ENCODE data around the gene ANAPC2.
A peak's percentile ranks its signal among the peaks of the same experiment; 100 is the strongest.

The ANAPC2 gene

DNA sequence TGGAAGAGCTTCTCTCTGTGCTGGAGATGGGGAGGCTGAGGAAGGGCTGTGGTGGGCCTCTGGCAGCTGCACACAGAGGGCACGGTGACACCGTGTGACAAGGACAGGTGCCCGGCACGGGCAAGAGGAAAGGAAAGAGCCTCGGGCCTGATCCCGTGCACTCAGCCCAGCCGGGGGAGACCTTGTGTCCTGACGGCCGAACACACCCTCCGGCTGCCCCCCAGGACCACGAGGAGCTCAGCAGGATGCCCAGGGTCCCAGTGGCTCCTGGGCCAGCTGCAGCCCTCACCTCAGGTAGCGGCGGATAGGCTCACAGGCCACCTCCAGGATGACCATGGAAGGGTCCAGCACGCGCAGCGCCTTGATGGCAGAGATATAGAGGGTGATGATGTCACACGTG, 5.5 kb downstream of the ANAPC2 start:
- Histone ChIP-seq H4K91ac (ENCODE audit: low read depth, low read length, poor library complexity) (no peak overlapping the region), H2BK5ac (ENCODE audit: low read length) (no peak overlapping the region), H3K36me3 (replicated peaks in 1 of 2; ENCODE audit: control insufficient read depth in 2 of 2, insufficient read depth in 2 of 2, low read length in 2 of 2) (peaks cover 34 to 79% of the 10 kb centered on the region in 2 donors), H3K23ac (ENCODE audit: low read depth, low read length, poor library complexity) (no peak overlapping the region), H3K79me1 (ENCODE audit: low read depth, low read length) (peaks cover 19% of the 10 kb centered on the region), H2BK15ac (ENCODE audit: low read length) (no peak overlapping the region), H3K27ac (replicated peaks; ENCODE audit: low read length) (no peak overlapping the region), H3K4me1 (ENCODE audit: control insufficient read depth in 2 of 2, insufficient read depth in 1 of 2, low read depth in 1 of 2, low read length in 2 of 2) (peaks cover 6% of the 10 kb centered on the region in 2 donors), H2BK12ac (ENCODE audit: low read length) (no peak overlapping the region), H3K4me2 (ENCODE audit: insufficient read depth, low read length, poor library complexity, severe bottlenecking) (no peak overlapping the region), H2AK5ac (ENCODE audit: low read depth, low read length) (no peak overlapping the region), H3K18ac (ENCODE audit: low read length) (no peak overlapping the region), H3K4me3 (ENCODE audit: low read length in 2 of 2) (peak overlapping the region in 1 of 2 donors; percentile 53), H3K9me3 (replicated peaks in 1 of 2; ENCODE audit: control insufficient read depth in 2 of 2, insufficient read depth in 1 of 2, low read depth in 1 of 2, low read length in 2 of 2) (no peaks in the 10 kb centered on the region), H4K8ac (ENCODE audit: low read depth, low read length) (no peak overlapping the region), H2AFZ (ENCODE audit: low read length) (no peak overlapping the region), H2BK120ac (ENCODE audit: low read depth, low read length) (no peak overlapping the region), H3K4ac (ENCODE audit: low read length) (no peak overlapping the region), H3K9ac (ENCODE audit: low read depth, low read length, poor library complexity) (no peak overlapping the region), H3K27me3 (ENCODE audit: control insufficient read depth in 3 of 3, insufficient read depth in 3 of 3, low read depth in 1 of 3, low read length in 3 of 3) (no peaks in the 10 kb centered on the region), H3K14ac (ENCODE audit: low read length) (no peak overlapping the region)
- no CpG with 5 or more reads among the region's 17 CpGs for WGBS, 2 donors (ENCODE audit: extremely low coverage in 2 of 2, insufficient read length in 2 of 2, insufficient replicate concordance in 1 of 2)
- no peak for DNase-seq (ENCODE audit: low spot score)

DNA sequence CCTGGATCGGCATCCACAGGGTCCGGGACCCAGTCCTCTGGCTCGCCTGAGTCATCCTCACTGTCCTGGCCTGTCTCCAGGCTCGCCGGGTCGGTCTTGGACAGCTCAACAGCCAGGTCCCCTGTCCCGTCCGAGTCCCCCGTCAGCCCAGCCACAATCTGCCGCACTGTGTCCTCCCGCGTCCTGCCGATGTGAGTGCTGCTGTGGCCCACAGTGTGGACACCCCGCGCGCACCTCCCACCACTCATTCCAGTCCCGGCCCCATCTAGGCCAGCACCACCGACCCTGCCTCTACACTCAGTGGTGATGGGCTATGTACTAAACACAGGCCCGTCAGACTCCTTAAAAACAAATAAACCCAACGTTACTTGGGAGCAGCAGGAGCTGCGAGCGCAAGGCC, 6.7 kb downstream of the ANAPC2 start:
- no peak overlapping the region for H3K14ac ChIP-seq (ENCODE audit: low read length)
- H3K36me3 ChIP-seq (replicated peaks in 1 of 2; ENCODE audit: control insufficient read depth in 2 of 2, insufficient read depth in 2 of 2, low read length in 2 of 2), result peaks cover 32 to 76% of the 10 kb centered on the region in 2 donors
- no CpG with 5 or more reads among the region's 22 CpGs for WGBS, 2 donors (ENCODE audit: extremely low coverage in 2 of 2, insufficient read length in 2 of 2, insufficient replicate concordance in 1 of 2)
- H3K79me1 ChIP-seq (ENCODE audit: low read depth, low read length), result peaks cover 13% of the 10 kb centered on the region
- no peak overlapping the region for H2BK120ac ChIP-seq (ENCODE audit: low read depth, low read length)
- H3K27me3 ChIP-seq (ENCODE audit: control insufficient read depth in 3 of 3, insufficient read depth in 3 of 3, low read depth in 1 of 3, low read length in 3 of 3), result no peaks in the 10 kb centered on the region
- peak overlapping the region; percentile 87 for H2BK5ac ChIP-seq (ENCODE audit: low read length)
- no peak overlapping the region for H2BK15ac ChIP-seq (ENCODE audit: low read length)
- no peak overlapping the region for H2AFZ ChIP-seq (ENCODE audit: low read length)
- H4K8ac ChIP-seq (ENCODE audit: low read depth, low read length), result peak overlapping the region; percentile 65
- H2AK5ac ChIP-seq (ENCODE audit: low read depth, low read length), result no peak overlapping the region
- no peak overlapping the region for H3K27ac ChIP-seq (replicated peaks; ENCODE audit: low read length)
- H3K9ac ChIP-seq (ENCODE audit: low read depth, low read length, poor library complexity), result peak overlapping the region; percentile 70
- H3K4me2 ChIP-seq (ENCODE audit: insufficient read depth, low read length, poor library complexity, severe bottlenecking), result no peak overlapping the region
- no peaks in the 10 kb centered on the region for H3K4me1 ChIP-seq (ENCODE audit: control insufficient read depth in 2 of 2, insufficient read depth in 1 of 2, low read depth in 1 of 2, low read length in 2 of 2)
- H2BK12ac ChIP-seq (ENCODE audit: low read length), result no peak overlapping the region
- no peaks in the 10 kb centered on the region for H3K9me3 ChIP-seq (replicated peaks in 1 of 2; ENCODE audit: control insufficient read depth in 2 of 2, insufficient read depth in 1 of 2, low read depth in 1 of 2, low read length in 2 of 2)
- no peak overlapping the region for H3K4me3 ChIP-seq (ENCODE audit: low read length in 2 of 2)
- no peak for DNase-seq (ENCODE audit: low spot score)
- H3K4ac ChIP-seq (ENCODE audit: low read length), result no peak overlapping the region
- no peak overlapping the region for H4K91ac ChIP-seq (ENCODE audit: low read depth, low read length, poor library complexity)
- no peak overlapping the region for H3K18ac ChIP-seq (ENCODE audit: low read length)
- H3K23ac ChIP-seq (ENCODE audit: low read depth, low read length, poor library complexity), result peak overlapping the region; percentile 65

DNA sequence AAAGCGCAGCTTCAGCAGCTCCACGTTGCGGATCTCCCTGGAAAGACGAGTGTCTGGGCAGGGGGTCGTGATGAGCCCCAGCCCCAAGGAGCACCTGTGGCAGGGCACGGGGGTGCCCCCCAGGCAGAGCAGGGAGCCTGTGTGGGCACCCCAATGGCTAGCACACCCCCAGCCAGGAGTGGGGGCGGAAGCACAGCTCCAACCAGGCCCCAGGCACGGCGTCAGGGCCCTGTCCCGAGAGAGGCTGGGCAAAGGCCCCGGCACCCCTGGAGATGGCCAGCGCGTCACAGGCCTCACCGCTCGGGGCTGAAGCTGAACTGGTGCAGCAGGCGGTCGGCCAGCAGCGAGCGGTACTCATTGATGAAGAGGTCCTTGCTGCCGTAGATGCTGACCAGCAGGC, 7.9 kb downstream of the ANAPC2 start:
- H3K4ac ChIP-seq (ENCODE audit: low read length), result no peak overlapping the region
- H3K9ac ChIP-seq (ENCODE audit: low read depth, low read length, poor library complexity), result no peak overlapping the region
- no CpG with 5 or more reads among the region's 20 CpGs for WGBS, 2 donors (ENCODE audit: extremely low coverage in 2 of 2, insufficient read length in 2 of 2, insufficient replicate concordance in 1 of 2)
- H3K14ac ChIP-seq (ENCODE audit: low read length), result no peak overlapping the region
- H3K27ac ChIP-seq (replicated peaks; ENCODE audit: low read length), result no peak overlapping the region
- no peak overlapping the region for H4K8ac ChIP-seq (ENCODE audit: low read depth, low read length)
- no peak overlapping the region for H2BK5ac ChIP-seq (ENCODE audit: low read length)
- H3K23ac ChIP-seq (ENCODE audit: low read depth, low read length, poor library complexity), result peak overlapping the region; percentile 65
- H3K79me1 ChIP-seq (ENCODE audit: low read depth, low read length), result peaks cover 7% of the 10 kb centered on the region
- H2BK15ac ChIP-seq (ENCODE audit: low read length), result no peak overlapping the region
- peaks cover 0 to 1% (median 0%) of the 10 kb centered on the region in 3 experiments for H3K27me3 ChIP-seq (ENCODE audit: control insufficient read depth in 3 of 3, insufficient read depth in 3 of 3, low read depth in 1 of 3, low read length in 3 of 3)
- no peaks in the 10 kb centered on the region for H3K4me1 ChIP-seq (ENCODE audit: control insufficient read depth in 2 of 2, insufficient read depth in 1 of 2, low read depth in 1 of 2, low read length in 2 of 2)
- no peak overlapping the region for H3K4me3 ChIP-seq (ENCODE audit: low read length in 2 of 2)
- H2BK120ac ChIP-seq (ENCODE audit: low read depth, low read length), result no peak overlapping the region
- peaks cover 29 to 69% of the 10 kb centered on the region in 2 donors for H3K36me3 ChIP-seq (replicated peaks in 1 of 2; ENCODE audit: control insufficient read depth in 2 of 2, insufficient read depth in 2 of 2, low read length in 2 of 2)
- no peak overlapping the region for H2BK12ac ChIP-seq (ENCODE audit: low read length)
- H3K18ac ChIP-seq (ENCODE audit: low read length), result no peak overlapping the region
- H2AK5ac ChIP-seq (ENCODE audit: low read depth, low read length), result no peak overlapping the region
- H2AFZ ChIP-seq (ENCODE audit: low read length), result no peak overlapping the region
- H3K9me3 ChIP-seq (replicated peaks in 1 of 2; ENCODE audit: control insufficient read depth in 2 of 2, insufficient read depth in 1 of 2, low read depth in 1 of 2, low read length in 2 of 2), result no peaks in the 10 kb centered on the region
- H3K4me2 ChIP-seq (ENCODE audit: insufficient read depth, low read length, poor library complexity, severe bottlenecking), result no peak overlapping the region
- H4K91ac ChIP-seq (ENCODE audit: low read depth, low read length, poor library complexity), result no peak overlapping the region
- no peak for DNase-seq (ENCODE audit: low spot score)

DNA sequence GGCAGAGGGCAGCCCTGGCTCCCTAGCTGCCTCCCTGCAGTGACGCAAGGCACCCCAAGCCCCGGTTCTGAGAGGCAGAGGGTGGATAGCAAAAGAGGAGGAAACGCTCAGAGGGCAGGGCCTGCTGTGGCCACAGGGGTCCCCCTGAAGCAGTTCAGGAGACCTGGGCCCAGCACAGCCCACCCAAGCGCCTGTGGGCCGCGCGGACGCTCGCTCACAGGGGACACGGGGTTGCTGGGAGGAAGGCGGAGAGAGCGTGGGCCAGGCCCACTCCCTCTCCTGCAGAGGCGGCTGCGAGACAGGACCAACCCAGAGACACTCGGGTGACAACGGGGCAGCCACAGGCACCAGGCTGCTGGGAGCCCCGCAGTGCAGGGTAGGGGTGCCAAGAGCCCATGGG, 8.6 kb downstream of the ANAPC2 start:
- Histone ChIP-seq H3K23ac (ENCODE audit: low read depth, low read length, poor library complexity) (no peak overlapping the region), H3K27ac (replicated peaks; ENCODE audit: low read length) (no peak overlapping the region), H3K27me3 (ENCODE audit: control insufficient read depth in 3 of 3, insufficient read depth in 3 of 3, low read depth in 1 of 3, low read length in 3 of 3) (peaks cover 0 to 4% (median 0%) of the 10 kb centered on the region in 3 experiments), H3K4ac (ENCODE audit: low read length) (no peak overlapping the region), H3K79me1 (ENCODE audit: low read depth, low read length) (peaks cover 8% of the 10 kb centered on the region), H3K4me1 (ENCODE audit: control insufficient read depth in 2 of 2, insufficient read depth in 1 of 2, low read depth in 1 of 2, low read length in 2 of 2) (peaks cover 0 to 5% of the 10 kb centered on the region in 2 donors), H2BK15ac (ENCODE audit: low read length) (no peak overlapping the region), H3K4me3 (ENCODE audit: low read length in 2 of 2) (no peak overlapping the region), H3K18ac (ENCODE audit: low read length) (no peak overlapping the region), H2BK120ac (ENCODE audit: low read depth, low read length) (no peak overlapping the region), H3K4me2 (ENCODE audit: insufficient read depth, low read length, poor library complexity, severe bottlenecking) (no peak overlapping the region), H3K36me3 (replicated peaks in 1 of 2; ENCODE audit: control insufficient read depth in 2 of 2, insufficient read depth in 2 of 2, low read length in 2 of 2) (peaks cover 29 to 61% of the 10 kb centered on the region in 2 donors), H4K8ac (ENCODE audit: low read depth, low read length) (no peak overlapping the region), H3K9me3 (replicated peaks in 1 of 2; ENCODE audit: control insufficient read depth in 2 of 2, insufficient read depth in 1 of 2, low read depth in 1 of 2, low read length in 2 of 2) (no peaks in the 10 kb centered on the region), H2AFZ (ENCODE audit: low read length) (no peak overlapping the region), H4K91ac (ENCODE audit: low read depth, low read length, poor library complexity) (no peak overlapping the region), H3K9ac (ENCODE audit: low read depth, low read length, poor library complexity) (no peak overlapping the region), H2AK5ac (ENCODE audit: low read depth, low read length) (no peak overlapping the region), H2BK5ac (ENCODE audit: low read length) (no peak overlapping the region), H2BK12ac (ENCODE audit: low read length) (no peak overlapping the region), H3K14ac (ENCODE audit: low read length) (no peak overlapping the region)
- no peak for DNase-seq (ENCODE audit: low spot score)
- no CpG with 5 or more reads among the region's 17 CpGs for WGBS, 2 donors (ENCODE audit: extremely low coverage in 2 of 2, insufficient read length in 2 of 2, insufficient replicate concordance in 1 of 2)

Data from neuronal stem cell (in vitro differentiated cells).